OCI-LY7 (cell line): ENCODE results near the gene LRRC53. TPM values are rescaled to one million over a fixed set of nuclear protein-coding genes. Genes with fewer than 3 reads are reported as not detected.

Experiments
- total RNA-seq, 2 experiments: library from RNA; depleted of rRNA in 1 of 2; stranded (reverse); fragments of >200 nt in 1 of 2; shearing (Covaris generic) in 1 of 2; gene quantifications; 2 replicates each; pipeline ENCODE4 v1.2.3, GENCODE V29; 2014 to 2022

The LRRC53 gene
- total RNA-seq, 2 experiments from 2014 or later: not detected

Other genes starting within 250 kb of the LRRC53 start
- not detected in 2 replicates for gene ERICH3, start 161.2 kb upstream of the LRRC53 start, total RNA-seq (2014; rRNA removed; shearing (Covaris generic))
- not detected in 2 replicates for gene ERICH3, start 161.2 kb upstream of the LRRC53 start, total RNA-seq (2022)
- gene CRYZ, start 220.4 kb upstream of the LRRC53 start, total RNA-seq (2014; rRNA removed; shearing (Covaris generic)): 20.6 and 27.8 TPM in 2 replicates
- 36.7 and 39.0 TPM in 2 replicates for gene CRYZ, start 220.4 kb upstream of the LRRC53 start, total RNA-seq (2022)
- gene TYW3, start 220.5 kb upstream of the LRRC53 start, total RNA-seq (2014; rRNA removed; shearing (Covaris generic)): 8.3 and 11.0 TPM in 2 replicates
- gene TYW3, start 220.5 kb upstream of the LRRC53 start, total RNA-seq (2022): 25.3 and 29.1 TPM in 2 replicates